GM18511 (cell line): ENCODE results near the gene TLR10.
"Not testable (repeated sequence)": the region's sequence is repeated elsewhere in the genome, so short reads cannot be mapped to it uniquely, and the experiment has no call there.

Experiments used
- ATAC-seq: cut with Tn5 transposase; IDR thresholded peaks from one replicate; pipeline ENCODE4 v1.9.1; 2021; ENCODE audit warnings: mild to moderate bottlenecking, moderate library complexity; ENCODE audit not compliant: unreplicated experiment

TLR10 gene

DNA sequence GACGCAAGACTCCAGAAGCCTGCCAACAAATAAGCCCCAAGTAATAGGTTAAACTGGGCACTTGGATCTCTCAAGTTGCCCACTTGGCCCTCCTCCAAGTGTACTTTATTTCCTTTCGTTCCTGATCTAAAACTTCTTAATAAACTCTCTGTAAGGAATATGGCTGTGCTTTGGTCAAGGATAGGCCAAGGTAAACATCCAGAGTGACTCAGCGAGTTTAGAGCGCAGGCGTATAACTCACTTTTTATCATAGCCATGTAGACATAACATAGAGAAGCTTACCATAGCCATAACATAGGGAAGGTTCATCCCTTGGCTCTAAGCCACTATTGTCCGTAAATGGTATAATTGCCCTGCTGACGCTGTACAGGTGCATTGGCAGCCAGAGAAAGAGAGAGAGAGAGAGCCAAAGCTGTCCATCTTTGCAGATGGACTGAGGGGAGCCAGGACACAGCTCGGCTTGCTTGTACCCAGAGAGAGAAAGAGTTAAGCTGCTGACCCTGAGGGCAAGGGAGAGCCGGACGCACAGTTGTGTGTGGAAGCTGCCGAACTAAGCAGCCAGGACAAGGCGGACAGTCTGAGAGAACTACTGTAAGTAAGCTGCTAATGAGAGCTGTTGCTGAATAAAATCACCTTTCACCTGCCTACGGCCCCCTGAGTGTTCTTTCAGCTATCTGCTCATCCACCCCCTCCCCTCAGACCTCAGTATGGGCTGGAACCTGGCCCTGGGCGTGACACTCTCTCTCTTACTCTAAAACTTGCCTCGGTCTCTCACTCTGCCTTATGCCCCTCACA is 20.0 kb upstream of the TLR10 start:
- no peak for ATAC-seq

DNA sequence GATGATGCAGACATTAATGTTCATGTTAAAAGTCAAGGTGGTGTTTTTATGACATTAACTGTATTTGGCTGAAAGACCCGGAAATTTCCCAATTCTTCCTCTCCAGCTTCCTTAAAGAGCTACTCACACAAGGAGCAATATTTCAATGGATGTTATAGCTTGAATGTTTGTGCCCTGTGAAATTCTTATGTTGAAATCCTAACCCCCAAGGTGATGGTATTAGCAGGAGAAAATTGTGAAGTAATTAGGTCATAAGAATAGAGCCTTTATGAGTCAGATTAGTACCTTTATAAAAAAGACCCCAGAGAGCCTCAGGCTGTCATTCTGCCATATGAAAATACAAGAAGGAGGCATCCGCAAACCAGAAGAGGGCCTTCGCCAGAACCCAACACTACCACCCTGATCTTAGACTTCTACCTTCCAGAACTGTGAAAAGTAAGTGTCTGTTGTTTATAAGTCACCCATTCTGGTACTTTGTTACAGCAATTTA is 18.2 kb upstream of the TLR10 start:
- no peak for ATAC-seq

DNA sequence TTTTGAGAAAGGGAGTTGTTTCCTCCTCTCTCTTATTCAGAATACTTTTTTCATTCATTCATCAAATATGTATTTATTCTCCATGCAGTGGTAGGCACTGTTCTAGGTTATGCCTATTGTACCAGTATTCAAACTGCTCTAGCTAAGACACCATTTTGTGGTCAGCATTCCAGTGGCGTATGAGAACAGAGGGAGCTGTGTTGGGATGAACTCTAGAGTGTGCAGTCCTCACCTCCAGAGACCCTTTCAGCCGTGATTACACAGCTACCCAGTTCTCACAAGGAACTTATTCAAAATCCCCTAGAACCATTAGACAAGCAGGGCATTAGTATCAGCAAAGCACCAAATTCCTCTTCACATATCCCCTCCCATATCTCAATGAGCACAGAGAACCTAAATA is 17.6 kb upstream of the TLR10 start:
- ATAC-seq: no peak

DNA sequence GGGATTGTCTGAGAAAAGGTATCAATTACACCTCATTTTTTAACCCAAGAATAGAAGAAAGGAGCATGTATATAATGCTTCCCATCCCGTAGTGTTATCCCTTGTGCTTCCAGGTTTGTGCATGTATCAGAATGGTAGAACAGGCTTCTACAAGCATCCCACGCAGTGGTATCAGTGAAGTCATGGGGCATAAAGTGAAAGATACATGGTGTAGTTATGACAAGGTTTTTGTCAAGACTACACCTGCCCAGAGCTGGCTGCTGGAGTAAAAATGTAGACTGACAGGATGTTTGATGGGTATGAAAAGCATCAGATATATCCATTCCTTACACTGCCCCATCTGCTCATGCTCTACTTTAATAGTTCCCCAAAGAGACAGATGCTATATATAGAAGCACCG is 12.3 kb upstream of the TLR10 start:
- ATAC-seq: no peak

DNA sequence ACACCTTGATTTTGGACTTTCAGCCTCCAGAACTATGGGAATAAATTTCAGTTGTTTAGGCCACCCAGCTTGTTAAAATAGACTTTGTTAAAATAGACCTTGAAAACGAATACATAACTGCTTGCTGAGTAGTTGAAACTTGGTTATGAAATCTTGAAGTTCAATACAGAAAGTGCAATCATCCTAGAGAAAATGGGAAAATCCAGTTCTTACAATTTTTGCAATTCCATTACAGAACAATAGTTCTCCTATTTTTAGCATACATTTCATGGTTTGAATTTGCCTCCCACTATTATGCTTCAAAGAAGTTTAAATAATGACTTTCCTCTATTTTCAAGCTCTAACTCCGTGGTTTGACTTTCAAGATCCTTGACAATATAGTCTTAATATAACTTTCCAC is 11.3 kb upstream of the TLR10 start:
- ATAC-seq: no peak

DNA sequence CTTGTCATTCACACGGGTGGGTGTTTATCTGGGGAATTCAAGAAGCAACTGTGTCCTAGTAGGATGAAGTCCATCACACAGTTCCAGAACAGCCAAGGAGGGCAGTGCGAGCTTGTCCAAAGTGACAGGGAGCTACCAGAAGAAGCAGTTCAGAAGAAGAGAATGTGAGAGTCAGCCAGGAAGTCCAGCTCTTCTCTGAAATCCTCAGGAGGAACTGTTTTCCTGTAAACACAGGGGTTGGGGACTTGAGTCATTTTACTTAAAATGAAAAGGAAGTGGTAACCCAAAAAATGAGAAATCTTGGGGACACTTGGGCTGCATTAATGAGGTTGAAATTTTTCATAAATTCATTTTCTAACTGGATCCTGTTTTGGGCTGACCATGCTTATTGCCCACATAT is 8.2 kb upstream of the TLR10 start:
- ATAC-seq: no peak

DNA sequence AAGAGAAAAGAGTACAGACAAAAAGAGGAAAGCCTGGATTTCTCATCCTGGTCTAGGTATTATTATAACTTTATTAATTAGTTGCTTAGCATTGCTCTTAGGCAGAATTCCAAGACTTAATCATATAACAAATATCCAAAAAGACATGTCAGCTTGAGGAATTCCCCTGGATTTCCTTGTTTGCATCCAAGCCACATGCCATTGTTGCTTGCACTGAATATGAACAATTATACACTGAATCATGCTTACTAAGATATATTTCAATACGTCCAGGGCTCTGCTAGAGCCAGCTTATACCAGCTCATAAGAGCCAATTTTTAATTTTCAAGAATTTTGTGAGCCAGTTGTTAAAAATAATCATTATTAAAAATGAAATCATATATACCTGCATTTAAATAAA is 5.5 kb upstream of the TLR10 start:
- no peak for ATAC-seq

DNA sequence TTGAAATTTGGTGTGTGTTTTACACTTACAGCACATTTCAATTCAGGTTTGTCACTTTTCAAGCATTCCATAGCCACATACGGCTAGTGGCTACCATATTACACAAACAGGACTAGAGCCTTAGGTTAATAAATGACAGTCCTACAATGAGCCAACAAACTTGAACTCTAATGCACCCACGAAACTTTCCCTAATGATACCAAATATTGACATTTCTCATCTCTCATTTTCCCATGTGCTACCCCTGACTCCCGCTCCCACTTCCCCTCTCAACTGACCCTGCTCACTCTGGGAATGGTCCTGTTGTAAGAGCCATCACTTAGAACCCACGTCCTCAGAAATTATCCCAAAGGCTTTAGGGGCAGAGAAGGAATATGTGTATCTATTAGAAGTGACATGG is 4.9 kb upstream of the TLR10 start:
- no peak for ATAC-seq

DNA sequence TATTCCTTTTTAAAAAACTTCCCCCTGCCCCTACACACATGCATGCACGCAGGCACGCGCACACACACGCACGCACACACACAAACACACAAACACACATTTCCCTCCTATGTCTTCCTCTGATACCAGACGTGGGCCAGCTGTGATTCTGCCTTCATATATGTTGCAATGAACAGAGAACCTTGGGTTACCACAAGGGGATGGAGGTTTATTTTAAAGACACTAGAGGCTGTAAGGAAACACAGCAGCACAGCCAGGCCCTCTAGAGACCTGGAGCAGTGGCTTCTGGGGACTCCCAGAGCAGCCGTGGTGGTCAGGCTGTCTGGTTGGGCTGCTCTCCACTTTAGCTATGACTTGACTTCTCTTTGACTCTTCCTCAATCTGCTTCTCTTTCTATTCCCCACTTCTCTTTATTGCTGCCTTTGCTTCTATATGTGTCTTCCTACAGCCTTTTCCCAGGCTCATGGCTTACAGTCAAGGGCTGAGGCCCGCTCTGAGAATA is 3.2 kb upstream of the TLR10 start:
- ATAC-seq: peak; percentile 48

DNA sequence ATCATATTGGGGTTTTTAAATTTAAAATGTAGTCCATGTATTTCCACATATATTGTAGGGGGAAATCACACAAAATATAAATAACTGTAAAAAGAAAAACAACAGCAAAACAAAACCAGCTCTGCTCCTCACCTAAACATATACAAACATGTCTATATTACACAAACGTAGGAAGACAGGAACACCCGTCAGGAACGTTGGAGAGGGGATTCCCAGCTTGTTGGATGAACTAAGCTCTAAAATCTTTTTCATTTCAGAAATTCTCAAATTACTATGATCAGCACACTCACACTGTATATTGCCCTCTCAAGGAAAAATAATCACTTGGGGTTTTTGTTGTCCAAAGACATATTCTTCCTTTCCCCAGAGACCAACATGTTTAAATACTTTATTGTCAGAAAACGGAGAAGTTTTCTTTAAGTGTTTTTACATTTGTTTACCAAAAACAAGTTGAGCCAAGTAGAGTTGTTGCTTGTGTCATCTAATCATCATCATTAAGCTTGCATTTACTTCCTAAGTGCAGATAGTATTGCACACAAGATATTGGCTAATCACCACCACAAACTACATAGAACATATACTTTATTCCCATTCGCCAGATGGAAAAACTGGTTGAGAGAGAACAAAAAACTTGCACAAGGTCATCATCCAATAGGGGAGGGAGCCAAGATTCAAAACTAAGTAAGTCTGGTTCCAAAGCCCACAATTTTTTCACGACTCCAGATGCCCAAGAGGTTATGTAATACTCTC is 2.4 kb upstream of the TLR10 start:
- ATAC-seq: no peak

DNA sequence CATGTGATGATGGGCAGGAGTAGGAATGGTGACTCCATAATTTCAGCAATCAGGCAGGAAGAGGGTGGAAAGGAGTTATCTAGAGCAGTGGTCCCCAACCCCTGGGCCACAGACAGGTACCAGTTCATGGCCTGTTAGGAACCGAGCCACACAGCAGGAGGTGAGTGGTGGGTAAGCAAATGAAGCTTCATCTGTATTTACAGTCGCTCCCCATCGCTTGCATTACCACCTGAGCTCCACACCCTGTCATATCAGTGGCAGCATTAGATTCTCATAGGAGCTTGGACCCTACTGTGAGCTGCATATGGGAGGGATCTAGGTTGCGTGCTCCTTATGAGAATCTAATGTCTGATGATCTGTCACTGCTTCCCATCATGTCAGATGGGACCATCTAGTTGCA is 1.4 kb upstream of the TLR10 start:
- ATAC-seq: no peak

DNA sequence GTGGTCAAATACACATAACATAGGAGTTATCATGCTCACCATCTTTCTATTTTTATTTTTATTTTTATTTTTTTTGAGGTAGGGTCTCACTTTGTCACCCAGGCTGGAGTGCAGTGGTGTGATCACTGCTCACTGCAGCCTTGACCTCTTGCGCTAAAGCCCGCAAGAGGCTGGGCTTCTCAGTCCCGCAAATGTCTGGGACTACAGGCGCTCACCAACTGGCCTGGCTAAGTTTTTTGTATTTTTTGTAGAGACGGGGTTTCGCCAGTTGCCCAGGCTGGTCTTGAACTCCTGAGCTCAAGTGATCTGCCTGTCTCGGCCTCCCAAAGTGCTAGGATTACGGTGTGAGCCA is 295 bp upstream of the TLR10 start:
- no peak for ATAC-seq

DNA sequence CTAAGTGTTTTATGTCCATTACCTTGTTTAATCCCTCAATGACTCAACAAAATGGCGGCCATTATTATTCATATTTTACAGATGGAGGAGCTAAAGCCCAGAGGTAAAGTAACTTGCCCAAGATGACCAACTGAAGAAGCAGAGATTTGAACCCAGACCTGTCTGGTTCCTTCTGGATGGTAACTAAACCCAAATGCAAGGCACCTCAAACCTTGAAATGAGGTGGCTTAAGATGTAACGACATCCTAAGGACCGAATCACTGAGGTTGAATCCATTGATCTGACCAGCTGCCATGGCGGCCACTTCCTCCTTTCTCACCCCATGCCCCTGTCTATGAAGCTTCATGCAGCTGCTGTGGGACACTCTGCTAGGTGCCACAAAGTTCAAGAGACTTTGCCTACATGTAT is 932 bp downstream of the TLR10 start:
- peak; percentile 40 for ATAC-seq

DNA sequence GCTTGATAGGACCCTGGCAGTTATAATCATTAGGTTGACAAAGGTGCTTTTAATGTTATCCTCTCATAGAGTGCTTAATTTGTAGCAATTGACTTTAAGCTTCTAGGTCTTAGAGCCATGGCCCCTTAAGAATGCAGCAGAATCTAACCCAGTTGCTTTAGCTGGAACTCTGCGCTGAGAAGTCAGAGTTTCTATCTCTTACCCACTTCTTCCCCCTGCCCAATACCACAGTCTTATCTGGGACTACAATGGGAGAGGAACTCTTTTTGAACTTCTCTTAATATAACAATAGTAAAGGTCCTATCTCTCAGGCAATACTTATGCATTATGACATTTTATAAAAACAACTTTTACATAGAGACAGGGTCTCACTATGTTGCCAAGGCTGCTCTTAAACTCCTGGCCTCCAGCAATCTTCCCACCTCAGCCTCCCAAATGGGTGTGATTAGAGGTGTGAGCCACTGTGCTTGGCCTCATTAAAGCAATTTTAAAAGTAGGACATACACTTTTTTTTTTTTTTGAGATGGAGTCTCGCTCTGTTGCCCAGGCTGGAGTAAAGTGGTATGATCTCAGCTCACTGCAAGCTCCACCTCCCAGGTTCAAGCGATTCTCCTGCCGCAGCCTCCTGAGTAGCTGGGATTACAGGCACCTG is 1.8 kb downstream of the TLR10 start:
- ATAC-seq: no peak

DNA sequence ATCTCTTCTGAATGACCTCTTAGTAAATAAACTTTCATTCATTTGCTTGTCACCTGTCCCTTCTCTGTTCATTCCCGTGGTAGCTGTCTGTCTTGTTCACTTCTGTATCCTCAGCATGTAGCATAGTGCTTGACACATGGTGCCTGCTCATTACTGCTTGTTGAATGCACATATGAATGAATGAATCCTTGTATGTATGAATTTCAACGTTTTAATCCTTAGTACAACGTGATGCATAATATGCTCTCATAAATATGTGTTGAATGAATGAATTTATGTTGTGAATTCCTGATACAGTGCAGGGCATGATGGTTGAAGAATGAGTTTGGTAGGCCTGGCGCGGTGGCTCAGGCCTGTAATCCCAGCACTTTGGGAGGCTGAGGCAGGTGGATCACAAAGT is 3.0 kb downstream of the TLR10 start:
- no peak for ATAC-seq

DNA sequence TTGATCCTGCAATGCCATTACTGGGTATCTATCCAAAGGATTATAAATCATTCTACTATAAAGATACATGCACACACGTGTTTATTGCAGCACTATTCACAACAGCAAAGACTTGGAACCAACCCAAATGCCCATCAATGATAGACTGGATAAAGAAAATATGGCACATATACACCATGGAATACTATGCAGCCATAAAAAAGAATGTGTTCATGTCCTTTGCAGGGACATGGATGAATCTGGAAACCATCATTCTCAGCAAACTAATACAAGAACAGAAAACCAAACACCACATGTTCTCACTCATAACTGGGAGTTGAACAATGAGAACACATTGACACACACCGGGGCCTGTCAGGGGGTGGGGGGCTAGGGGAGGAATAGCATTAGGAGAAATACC is 4.9 kb downstream of the TLR10 start:
- ATAC-seq: not testable (repeated sequence)

DNA sequence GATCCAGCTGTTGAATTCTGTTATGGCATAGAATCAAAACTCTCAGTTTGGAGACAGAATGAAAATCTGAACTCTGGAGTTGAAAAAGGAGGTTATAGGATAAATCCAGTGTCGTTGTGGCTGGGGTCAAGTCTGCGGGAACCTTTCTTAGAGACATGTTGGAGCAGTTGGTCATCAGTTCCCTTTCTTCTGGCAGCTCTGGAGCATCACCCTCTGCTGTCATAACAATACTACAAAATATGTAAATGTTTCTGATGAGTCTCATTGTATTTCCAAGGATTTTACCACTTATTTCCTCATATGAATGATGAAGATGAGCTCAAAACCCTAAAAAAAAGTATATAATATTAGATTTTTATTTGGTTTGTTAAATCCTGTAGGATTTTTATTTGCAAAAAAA is 7.5 kb downstream of the TLR10 start:
- ATAC-seq: no peak

DNA sequence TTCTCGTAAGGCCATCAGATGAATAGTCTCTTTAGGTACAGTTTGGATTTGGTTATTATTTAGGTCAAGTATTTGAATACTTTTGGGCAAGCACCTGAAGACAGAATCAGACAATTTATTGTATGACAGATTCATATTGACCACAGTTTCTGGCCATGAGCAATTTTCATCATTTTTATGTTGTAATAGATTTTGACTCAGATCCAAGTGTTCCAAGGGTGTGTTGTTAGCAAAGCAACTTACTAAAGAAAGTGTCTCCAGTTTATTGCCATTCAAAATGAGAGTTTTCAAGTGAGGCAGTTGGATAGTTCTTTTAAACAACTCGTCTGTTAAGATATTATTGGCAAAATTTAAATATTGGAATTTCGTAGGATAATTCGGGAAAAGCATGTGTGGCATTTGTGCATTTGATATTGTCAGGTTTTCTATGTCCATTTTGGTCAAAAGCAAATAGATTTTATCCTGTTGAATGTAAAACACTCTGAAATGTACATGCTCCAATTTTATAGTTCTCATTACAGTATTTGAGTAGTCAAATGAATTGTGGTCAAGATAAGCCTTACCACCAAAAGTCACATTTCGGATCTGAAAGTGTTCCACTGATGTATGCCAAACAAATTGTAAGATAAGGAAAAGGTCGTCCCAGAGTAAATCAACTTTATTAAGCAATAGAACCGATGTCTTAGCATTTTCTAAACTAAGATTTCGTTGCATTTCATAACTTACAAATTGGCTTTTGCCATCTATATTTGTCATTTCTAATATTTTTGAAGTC is 8.4 kb downstream of the TLR10 start:
- ATAC-seq: no peak

DNA sequence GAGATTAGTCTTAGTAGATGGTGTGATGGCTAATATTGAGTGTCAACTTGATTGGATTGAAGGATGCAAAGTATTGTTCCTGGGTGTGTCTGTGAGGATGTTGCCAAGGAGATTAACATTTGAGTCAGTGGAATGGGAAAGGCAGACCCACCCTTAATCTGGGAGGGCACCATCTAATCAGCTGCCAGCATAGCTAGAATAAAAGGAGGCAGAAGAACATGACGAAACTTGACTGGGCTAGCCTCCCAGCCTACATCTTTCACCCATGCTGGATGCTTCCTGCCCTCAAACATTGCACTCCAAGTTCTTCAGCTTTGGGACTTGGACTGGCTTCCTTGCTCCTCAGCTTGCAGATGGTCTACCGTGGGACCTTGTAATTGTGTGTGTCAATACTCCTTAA is 12.5 kb downstream of the TLR10 start:
- not testable (repeated sequence) for ATAC-seq

DNA sequence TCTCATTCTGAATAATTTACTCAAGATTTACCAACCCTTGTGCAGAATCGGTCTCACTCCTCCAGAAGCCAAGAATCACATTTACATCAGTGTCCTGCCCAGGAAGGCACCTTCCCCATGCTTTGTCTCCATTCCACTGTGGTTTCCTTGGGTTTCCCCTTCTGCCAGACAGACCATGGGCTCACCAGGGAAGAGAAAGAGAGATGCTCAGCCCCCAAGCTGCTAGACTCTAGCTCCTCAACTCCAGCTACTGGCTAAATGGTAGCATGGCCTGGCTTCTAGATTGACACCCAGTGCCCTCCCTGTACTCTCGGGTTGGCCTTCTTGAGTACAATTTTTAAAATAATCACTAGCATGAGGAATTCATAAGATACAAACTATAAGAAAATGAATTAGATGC is 12.9 kb downstream of the TLR10 start:
- no peak for ATAC-seq

DNA sequence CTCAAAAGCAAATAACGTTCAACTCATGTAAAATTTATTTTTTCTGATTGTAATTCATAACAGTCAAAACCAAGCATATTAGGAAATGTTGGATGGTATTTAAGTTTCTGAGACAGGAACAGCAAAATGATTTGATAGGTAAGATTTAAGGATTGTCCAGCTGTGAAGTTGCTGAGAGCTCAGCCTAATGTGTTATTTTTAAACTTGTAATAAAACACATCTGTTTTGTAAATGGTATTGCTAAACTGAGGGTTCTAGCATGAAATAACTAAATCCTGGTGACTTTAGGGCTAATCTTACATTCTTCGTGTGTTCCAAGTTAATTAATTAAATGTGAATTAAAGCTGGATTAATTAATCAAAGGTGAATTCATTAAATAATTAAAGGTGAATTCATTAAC is 13.3 kb downstream of the TLR10 start:
- no peak for ATAC-seq
